DOHH2 (cell line): ENCODE results near the gene JAM2.

ENCODE experiments used
- H3F3A ChIP-seq: fragments of 200-600 bp; sonication (generic), shearing (Covaris generic); 2 replicates; pipeline ENCODE4 v1.6.0; 2016; ENCODE audit warnings: antibody characterized with exemption, mild to moderate bottlenecking; ENCODE audit not compliant: control insufficient read depth, insufficient read depth
- H3K27ac ChIP-seq: fragments of 200-600 bp; sonication (generic); 2 replicates; pipeline ENCODE4 v1.5.1; 2014; ENCODE audit warnings: low read depth, mild to moderate bottlenecking, low read length, moderate library complexity
- H3K27me3 ChIP-seq: fragments of 200-600 bp; sonication (generic); 2 replicates; pipeline ENCODE4 v1.6.1; 2014; ENCODE audit warnings: mild to moderate bottlenecking, low read length, mixed read lengths; ENCODE audit not compliant: control insufficient read depth
- H3K36me3 ChIP-seq: fragments of 200-600 bp; sonication (generic); 2 replicates; pipeline ENCODE4 v1.6.1; 2014; ENCODE audit warnings: mild to moderate bottlenecking, low read length, moderate library complexity, mixed read lengths; ENCODE audit not compliant: control insufficient read depth
- H3K4me1 ChIP-seq: fragments of 200-600 bp; sonication (generic); 2 replicates; pipeline ENCODE4 v1.6.1; 2014; ENCODE audit warnings: mild to moderate bottlenecking, low read length, mixed read lengths; ENCODE audit not compliant: control insufficient read depth
- H3K4me2 ChIP-seq: fragments of 200-600 bp; sonication (generic); 2 replicates; pipeline ENCODE4 v1.6.0; 2014; ENCODE audit warnings: mild to moderate bottlenecking, low read length, moderate library complexity
- H3K4me3 ChIP-seq: fragments of 200-600 bp; sonication (generic); 2 replicates; pipeline ENCODE4 v1.5.1; 2014; ENCODE audit warnings: mild to moderate bottlenecking, low read length, mixed read lengths
- H3K79me2 ChIP-seq: fragments of 200-600 bp; sonication (generic); 2 replicates; pipeline ENCODE4 v1.6.1; 2014; ENCODE audit warnings: mild to moderate bottlenecking, low read length, mixed read lengths; ENCODE audit not compliant: control insufficient read depth
- H3K9me2 ChIP-seq: fragments of 200-600 bp; sonication (generic); replicated peaks from 2 replicates; pipeline ENCODE4 v1.6.1; 2014; ENCODE audit warnings: mild to moderate bottlenecking, low read length, mixed read lengths; ENCODE audit not compliant: control insufficient read depth
- H3K9me3 ChIP-seq: fragments of 200-600 bp; sonication (generic); 2 replicates; pipeline ENCODE4 v1.6.1; 2014; ENCODE audit warnings: antibody characterized with exemption, low read length, mixed read lengths; ENCODE audit not compliant: control insufficient read depth, insufficient read depth
- H4K20me1 ChIP-seq: fragments of 200-600 bp; sonication (generic); 2 replicates; pipeline ENCODE4 v1.6.0; 2014; ENCODE audit warnings: low read depth, mild to moderate bottlenecking, antibody characterized with exemption, low read length, moderate library complexity; ENCODE audit not compliant: control insufficient read depth, insufficient read depth
- EZH2phosphoT487 ChIP-seq: fragments of 200-600 bp; sonication (generic); IDR thresholded peaks from 2 replicates; pipeline ENCODE4 v1.6.1; 2017; ENCODE audit warnings: borderline replicate concordance, mild to moderate bottlenecking, antibody characterized with exemption, low read length, moderate library complexity, mixed read lengths
- TF ChIP-seq, protein P1 (sequence below): fragments of 200-600 bp; sonication (generic); IDR thresholded peaks from one replicate; pipeline ENCODE4 v1.5.1; 2014; ENCODE audit warnings: antibody characterized with exemption, mild to moderate bottlenecking, low read depth, low read length; ENCODE audit not compliant: poor library complexity, severe bottlenecking

The JAM2 gene

GRCh38 chr21:25649146-25649545 lies 10.1 kb downstream of the JAM2 start:
- H3K9me2 ChIP-seq = no peaks in the 10 kb centered on the region

DNA sequence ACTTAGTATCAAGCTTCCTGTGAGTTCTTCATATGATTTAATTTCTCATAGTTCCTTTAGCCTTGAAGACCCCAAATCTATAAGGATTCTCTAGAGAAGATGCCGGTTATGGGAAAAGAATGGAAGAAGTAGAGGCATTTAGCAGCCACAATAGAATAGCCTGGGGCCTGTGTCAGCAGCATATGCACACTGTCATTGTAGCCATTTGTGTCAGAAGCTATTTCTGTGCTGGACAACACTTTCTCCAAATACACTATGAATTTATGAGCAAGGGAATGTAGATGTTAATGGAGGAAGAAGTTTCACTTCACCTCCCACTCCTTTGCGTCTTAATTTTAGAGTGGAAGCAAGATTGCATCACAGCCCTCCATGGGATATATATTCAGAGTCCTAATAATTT lies 17.4 kb downstream of the JAM2 start:
- Histone ChIP-seq H3K27me3 (no peaks in the 10 kb centered on the region), H3K9me3 (no peaks in the 10 kb centered on the region), H3K36me3 (no peaks in the 10 kb centered on the region), H3K9me2 (no peaks in the 10 kb centered on the region), H3K4me1 (no peaks in the 10 kb centered on the region), H4K20me1 (no peaks in the 10 kb centered on the region), H3F3A (no peaks in the 10 kb centered on the region), H3K4me3 (no peak overlapping the region), H3K4me2 (no peak overlapping the region), H3K27ac (no peak overlapping the region), H3K79me2 (no peaks in the 10 kb centered on the region)
- TF ChIP-seq EZH2phosphoT487 = no peak
- TF ChIP-seq, protein P1, sequence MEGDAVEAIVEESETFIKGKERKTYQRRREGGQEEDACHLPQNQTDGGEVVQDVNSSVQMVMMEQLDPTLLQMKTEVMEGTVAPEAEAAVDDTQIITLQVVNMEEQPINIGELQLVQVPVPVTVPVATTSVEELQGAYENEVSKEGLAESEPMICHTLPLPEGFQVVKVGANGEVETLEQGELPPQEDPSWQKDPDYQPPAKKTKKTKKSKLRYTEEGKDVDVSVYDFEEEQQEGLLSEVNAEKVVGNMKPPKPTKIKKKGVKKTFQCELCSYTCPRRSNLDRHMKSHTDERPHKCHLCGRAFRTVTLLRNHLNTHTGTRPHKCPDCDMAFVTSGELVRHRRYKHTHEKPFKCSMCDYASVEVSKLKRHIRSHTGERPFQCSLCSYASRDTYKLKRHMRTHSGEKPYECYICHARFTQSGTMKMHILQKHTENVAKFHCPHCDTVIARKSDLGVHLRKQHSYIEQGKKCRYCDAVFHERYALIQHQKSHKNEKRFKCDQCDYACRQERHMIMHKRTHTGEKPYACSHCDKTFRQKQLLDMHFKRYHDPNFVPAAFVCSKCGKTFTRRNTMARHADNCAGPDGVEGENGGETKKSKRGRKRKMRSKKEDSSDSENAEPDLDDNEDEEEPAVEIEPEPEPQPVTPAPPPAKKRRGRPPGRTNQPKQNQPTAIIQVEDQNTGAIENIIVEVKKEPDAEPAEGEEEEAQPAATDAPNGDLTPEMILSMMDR = no peak

More at GRCh38 chr21:25649146-25649545, 10.1 kb downstream of the JAM2 start:
- H3K4me3 ChIP-seq = no peak overlapping the region
- peaks cover 7% of the 10 kb centered on the region for H3K4me1 ChIP-seq
- H3K9me3 ChIP-seq = no peaks in the 10 kb centered on the region
- H4K20me1 ChIP-seq = no peaks in the 10 kb centered on the region
- H3K36me3 ChIP-seq = no peaks in the 10 kb centered on the region
- H3K27ac ChIP-seq = no peak overlapping the region
- no peaks in the 10 kb centered on the region for H3K27me3 ChIP-seq
- TF ChIP-seq, protein P1 = no peak
- no peak for TF ChIP-seq EZH2phosphoT487
- H3F3A ChIP-seq = no peaks in the 10 kb centered on the region
- H3K79me2 ChIP-seq = no peaks in the 10 kb centered on the region
- no peak overlapping the region for H3K4me2 ChIP-seq

GRCh38 chr21:25657140-25657539 lies 18.1 kb downstream of the JAM2 start:
- Histone ChIP-seq H3K4me1 (no peaks in the 10 kb centered on the region), H3K79me2 (no peaks in the 10 kb centered on the region), H3K36me3 (no peaks in the 10 kb centered on the region), H3F3A (no peaks in the 10 kb centered on the region), H3K4me2 (no peak overlapping the region), H3K9me3 (no peaks in the 10 kb centered on the region), H3K4me3 (no peak overlapping the region), H3K27ac (no peak overlapping the region), H4K20me1 (no peaks in the 10 kb centered on the region), H3K9me2 (no peaks in the 10 kb centered on the region), H3K27me3 (no peaks in the 10 kb centered on the region)
- TF ChIP-seq, protein P1 = no peak
- no peak for TF ChIP-seq EZH2phosphoT487
